Activated gamma-delta T cell treated with anti-CD3 and anti-CD28 coated beads, Interleukin-2, amount 50 U/mL, for 16 hours (primary cell): ENCODE measurements around the gene C6orf163.
A peak's percentile ranks its signal among the peaks of the same experiment; 100 is the strongest.

Experiments
- DNase-seq: peaks from one replicate; pipeline ENCODE4 v3.0.0-alpha.2; 2020; ENCODE audit warnings: low read depth

The C6orf163 gene

DNA sequence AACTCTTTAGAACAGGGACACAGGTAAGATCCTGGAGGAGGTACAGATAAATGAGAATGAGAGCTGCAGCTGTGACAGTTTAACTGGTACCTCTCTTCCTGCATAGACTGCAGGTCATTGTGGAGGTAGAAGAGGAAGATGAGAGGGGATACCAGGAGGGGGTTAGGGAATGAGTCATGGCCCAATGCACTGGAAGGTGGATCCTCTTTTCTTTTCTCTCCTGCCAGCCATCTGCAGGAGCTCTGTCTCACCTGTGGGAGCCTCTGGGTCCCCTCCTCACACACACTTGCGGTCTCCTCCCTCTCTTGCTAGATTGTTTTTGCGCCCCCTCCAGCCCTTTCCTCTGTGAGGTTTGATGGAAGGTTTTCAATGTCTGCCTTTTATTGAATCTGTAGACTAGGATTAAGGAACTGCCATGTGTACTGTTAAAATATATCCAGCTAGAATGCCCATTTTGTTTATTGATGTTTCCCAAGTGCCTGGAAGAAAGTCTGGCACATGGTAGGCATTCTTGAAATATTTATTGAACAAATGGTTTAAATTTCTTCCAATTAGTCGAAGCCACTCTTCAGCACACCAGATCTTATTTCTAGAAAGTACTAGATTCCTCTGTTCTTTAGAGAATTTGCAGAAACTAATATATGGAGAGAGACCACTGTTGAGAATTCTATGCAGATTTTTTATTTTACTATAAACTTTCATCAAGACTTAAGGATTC is 13.0 kb downstream of the C6orf163 start:
- no peak for DNase-seq

DNA sequence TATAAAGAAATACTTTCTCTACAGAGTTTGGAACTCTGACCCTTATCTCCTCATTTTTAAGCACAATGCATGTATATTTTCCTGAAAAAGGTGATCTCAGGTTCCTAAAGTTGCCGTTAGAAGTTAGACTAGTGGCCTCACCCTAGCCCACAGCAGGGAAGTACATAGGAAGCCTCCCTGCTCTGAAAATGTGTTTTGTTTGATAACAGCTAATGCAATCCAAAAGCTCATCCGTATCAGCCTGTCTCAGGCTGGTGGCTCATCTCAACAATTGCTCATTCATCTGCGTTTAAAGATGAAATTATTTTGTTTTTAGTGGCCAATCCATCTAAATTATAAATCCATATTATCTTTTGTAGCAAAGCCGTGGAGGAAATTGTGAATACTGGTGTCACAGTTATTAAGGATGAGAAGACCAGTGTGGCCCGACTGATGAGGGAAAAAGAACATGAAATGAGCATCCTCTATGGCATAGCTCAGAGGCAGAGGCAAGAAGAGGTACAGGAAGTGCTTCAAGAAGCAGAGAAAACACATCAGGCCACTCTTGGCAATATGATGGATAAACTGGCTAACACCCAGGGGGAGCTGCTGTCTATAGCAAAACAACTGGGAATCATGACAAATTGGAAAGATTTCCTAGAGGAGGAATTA is 20.1 kb downstream of the C6orf163 start:
- DNase-seq = no peak

DNA sequence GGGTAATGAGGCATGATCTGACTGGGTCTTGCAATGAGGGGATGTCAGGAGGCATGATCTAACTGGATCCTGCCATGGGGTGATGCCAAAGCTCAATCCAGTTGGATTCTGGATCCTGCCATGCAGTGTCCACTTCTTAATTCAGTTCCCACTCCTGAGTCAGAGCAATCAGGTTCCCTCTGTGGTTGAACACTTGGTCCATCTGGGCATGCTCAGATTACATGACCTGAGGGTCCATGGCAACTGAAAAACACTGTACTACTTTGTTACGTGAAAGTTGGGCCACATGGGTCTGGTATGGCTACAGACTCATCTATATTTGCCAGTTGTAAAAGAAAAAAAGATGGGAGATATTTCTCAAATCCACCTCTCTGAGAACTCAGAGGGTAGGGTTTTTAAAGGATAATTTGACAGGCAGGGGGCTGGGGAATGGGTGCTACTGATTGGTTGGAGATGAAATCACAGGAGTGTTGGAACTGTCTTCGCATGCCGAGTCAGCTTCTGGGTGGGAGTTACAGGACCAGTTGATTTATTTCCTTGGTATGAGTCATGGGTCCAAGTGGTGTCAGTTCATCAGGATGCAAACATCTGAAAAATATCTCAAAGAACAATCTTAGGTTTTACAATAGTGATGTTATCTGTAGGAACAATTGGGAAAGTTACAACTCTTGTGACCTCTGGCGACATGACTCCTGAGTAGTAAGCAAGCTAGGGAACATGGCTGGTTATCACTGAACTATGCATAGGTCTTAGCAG is 21.6 kb downstream of the C6orf163 start:
- no peak for DNase-seq

DNA sequence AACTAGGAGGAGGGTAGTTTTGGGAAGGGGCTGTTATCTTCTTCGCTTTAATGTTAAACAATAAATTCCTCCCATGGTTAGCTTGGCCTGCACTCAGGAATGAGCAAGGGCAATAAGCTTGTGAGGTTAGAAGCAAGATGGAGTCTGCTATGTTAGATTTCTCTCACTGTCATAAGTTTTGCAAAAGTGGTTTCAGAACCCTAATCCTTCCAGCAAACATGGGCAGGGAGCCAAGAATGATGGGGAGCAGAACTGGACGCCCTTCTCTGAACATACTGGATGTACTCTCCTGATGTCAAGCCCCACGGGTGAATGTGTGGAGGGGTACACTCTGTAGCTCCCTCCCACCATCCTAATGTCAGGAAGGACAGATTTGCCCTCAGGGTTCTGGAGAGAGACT is 22.3 kb downstream of the C6orf163 start:
- DNase-seq = no peak

DNA sequence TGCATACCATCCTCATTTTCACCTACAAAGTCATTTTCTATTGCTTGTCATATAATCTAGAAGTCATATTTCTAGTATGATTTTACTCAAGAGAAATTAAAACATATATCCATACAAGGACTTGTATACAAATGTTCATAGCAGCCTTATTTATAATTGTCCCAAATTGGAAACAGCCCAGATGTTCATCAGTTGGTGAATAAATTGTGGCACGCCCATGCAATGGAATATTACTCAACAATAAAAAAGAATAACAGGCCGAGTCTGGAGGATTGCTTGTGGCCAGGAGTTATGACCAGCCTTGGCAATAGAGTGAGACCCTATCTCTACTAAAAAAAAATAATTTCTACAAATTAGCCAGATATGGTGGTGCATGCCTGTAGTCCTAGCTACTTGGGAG is 28.8 kb downstream of the C6orf163 start:
- no peak for DNase-seq

DNA sequence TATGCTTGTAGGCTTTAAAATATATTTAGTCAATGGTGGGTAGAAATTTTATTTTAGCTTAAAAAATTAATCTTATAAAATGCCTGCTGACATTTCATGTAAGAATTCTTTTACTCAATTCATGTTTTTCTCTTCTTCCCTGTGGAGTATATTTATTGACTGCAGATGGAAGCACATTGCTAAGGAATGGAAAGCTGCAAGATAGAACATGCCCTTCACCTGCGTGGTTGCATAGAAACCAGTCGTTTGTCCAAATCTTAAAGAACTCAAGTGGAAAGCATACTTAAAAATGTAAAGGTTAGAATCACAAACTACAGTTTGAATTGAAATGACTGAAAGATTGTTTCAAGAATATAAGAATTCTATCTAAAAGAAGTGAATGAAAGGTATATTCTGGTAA is 30.7 kb downstream of the C6orf163 start:
- DNase-seq = no peak

DNA sequence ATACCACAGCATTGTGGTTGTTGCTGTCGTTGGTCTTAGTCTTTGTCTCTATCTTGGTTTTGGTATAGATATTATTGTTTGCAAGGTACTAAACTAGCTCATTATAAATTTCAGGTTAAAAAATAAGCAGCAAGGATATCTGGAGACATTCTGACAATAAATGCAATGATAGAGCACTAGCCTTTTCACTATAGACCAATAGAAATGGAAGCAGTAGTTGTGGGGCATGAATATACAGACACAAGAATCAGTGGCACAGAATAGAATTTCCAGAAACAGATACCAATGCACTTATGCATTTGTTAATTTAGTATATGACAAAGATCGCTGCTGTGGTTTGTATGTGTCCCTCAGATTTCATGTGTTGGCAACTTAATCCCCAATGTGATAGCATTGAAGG is 32.0 kb downstream of the C6orf163 start:
- DNase-seq = no peak

DNA sequence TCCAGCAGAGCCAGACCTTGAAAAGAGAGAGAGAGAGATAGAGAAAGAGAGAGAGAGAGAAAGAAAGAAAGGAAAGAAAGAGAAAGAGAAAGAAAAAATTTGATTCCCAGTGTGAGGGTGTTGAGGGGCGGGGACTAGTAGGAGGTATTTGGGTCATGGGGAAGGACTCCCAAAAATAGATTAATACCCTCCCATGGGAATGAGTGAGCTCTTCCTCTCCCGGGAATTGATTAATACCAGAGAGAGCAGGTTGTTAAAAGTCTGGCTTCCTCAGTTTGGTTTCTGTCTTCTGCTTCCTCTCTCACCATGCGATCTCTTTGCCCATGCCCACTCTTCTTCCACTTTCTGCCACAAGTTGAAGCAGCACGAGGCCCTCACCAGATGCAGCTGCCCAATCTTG is 34.3 kb downstream of the C6orf163 start:
- no peak for DNase-seq

DNA sequence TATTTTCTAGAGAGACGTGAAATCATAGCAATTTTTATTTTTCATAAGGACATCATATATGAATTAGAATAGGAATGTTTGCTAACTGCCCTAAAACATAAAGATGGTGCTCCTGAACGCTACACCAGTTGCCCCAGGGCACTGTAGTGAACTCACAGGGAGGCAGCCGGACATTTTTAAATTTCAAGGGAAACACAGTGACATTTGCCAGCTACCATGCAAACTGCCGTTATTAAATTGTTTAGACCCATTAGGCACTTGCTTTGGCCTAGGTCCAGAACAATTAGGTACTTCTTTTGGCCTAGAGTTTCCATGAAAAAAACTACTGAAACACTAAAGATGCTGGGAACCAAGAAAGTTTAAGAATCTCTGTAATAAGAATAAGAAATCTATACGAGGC is 38.2 kb downstream of the C6orf163 start:
- DNase-seq = no peak

DNA sequence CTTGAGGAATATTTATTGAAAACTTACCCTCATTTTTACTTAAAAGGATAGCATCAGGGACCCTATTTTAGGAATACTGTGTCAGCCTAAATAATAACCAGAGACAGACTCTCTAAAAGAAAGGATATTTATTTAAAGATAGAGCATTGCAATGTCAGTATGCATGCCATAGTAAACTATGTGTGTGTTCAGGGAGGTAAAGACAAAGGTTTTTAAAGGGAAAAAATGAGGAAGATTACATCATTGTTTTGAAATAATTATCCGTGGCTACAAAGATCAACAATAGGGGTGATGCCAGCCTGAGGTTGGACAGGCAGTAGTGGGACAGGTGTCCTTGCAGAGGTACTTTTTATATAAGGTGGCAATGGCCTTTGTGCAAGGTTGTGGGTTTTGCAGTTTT is 39.4 kb downstream of the C6orf163 start:
- DNase-seq = no peak

DNA sequence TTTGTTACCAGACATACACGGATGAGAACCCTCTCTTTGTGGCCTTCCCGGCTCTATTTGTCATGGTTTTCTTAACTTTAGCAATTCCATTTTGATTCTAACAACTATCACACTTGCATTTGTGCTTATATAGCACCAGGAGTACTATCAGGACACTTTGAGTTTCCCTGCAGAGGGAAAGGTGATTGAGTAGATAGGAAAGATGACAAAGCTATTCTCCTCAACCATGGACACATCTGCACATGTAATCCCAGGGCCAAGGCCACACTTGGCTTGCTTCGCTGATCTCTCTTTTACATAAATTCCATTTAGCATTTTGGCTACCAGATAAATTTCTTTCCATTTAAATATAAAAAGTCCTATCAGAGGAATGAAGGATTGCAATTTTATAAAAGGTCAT is 39.8 kb downstream of the C6orf163 start:
- no peak for DNase-seq

DNA sequence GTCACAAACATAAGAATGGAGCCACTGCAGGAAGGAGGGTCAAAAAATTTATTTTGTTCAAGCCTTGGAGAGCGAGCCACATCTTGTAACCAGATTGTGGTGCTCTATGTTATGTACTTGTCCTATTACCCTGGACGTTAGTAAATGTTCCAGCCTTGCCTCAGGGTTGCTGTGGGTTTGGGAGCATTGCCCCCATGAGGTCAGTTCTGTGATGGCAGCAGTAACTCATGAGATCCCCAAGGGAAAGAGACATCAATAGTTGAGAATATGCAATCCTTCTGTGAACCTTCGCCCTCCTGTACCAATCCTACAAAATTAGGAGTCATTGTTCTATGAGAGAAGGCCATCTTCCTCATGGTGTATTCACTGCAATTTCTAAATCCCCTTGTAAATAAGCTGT is 46.7 kb downstream of the C6orf163 start:
- no peak for DNase-seq

DNA sequence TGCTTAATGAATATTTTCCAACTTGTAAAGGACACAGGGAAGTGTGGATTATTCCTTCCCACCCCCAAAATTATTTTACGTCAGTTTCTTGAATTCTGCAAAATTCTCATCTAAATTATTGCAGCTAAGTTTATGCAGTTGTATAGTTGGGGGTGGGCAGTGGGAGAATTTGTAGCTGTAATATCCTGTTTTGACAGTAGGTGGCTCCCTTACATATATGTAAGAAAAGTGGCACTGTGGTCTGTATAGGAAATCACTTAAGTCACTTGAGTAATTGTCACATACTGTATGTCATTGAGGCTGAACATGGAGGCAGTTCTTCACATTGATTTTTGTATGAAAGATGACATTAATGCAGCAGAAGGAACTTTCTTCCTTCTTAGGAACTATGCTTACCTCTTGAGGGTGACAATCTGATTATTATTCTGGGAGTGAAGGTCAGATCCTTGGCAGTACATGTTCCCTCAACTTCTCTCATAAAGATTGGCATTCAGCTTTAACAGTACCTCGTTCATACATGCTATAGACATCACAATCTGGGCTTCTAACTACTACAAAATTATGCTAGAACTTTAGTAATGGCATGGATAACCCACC is 48.5 kb downstream of the C6orf163 start:
- DNase-seq = peak; percentile 12

DNA sequence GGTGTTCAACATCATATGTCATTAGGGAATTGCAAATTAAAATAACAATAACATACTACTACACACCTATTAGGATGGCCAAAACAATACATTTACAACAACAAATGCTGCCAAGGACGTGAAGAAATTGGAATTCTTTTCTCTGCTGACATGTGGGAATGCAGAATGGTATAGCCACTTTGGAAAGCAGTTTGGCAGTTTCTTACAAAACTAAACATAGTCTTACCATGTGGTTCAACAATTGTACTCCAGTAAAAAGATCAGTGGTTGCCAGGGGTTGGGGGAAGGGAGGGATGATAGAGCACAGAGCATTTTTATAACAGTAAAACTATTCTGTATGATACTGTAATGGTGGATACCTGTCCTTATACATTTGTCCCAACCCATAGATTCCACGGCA is 50.8 kb downstream of the C6orf163 start:
- DNase-seq = no peak

DNA sequence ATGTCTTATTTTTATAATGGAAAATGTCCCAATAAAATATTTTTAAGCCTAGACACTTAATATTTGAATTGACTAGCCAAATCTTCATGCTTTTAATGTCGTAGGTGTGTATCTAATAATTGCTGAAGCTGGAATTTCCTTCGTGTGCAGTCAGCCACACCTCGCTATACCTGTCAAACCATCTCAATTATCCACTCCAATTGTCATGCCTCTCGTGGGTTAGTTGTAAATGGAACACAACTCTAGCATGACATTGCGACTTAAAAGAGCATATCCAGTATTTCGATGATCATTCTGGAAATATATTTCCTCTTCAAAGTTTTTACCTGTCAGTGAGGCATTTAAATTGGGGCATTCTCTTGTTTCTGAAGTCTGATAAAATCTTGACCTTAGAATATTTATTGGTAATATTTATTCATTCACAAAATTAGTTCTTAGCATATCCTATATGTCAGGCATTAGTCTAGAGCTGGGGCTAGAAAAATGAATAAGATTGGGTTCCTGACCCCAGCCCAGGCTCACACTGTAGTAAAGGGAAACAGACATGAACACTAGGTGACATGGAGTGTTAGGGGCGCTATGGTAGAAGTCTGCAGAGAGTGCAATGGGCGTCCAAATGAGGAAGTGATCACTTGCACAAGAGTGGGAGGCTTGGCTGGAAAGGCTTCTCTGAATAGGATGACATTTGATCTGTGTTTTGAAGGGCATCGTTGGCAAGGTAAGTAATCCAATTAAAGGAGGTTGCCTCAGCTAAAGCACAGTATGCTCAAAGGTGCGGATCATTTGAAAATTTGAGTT is 52.2 kb downstream of the C6orf163 start:
- DNase-seq = no peak

DNA sequence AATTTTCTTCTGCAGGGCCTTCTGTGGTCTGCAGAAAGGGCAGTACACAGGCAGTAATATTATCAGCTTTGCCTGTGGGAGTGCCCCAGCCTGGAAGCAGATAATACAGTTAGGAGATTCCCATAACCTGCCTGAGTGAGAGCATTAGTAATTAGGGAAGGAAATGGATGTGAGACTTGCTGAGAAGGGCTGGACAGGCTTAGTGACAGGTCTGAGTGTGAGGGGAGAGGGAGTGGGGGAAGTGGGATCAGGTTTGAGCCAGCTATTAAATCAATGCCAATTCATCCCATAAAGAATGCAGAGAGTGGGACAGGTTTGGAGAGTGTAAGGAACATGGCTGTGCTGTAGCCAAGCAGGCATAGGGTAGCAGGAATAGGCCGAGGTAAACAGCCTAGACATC is 53.0 kb downstream of the C6orf163 start:
- no peak for DNase-seq

DNA sequence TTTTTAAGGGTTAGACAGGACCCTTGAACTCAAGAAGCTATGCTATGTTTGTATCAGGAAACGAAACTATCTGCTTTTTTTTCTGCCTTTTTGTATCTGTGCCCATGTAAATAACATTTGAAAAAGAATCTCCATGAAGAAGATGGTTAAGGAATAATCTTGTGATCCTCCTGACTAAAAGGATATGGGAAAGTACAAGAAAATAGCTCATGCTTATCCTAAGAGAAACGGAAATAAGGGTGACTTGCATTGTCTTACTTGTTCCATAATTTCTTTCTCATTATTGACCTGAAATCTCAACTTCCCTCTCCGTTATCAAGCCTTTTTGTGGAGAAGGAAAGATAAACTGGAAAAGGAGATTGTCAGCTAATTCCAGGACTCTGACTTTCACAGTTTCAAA is 57.2 kb downstream of the C6orf163 start:
- no peak for DNase-seq

DNA sequence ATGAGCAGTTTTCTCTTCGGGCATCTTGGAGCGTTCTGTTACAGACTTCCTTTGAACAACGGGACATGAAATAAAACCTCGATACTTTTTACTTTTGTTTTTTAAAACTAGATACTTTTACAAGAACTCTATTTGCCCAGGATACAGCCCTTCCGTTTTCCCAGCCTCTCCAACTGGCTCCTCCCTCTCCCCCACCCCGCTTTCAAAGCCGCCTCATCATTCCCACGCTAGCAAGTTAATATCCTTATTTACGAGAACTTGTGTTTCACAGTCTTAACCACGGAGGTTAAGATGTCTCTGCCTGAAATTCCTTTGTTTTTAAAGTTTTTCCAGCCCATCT is 62.9 kb downstream of the C6orf163 start:
- DNase-seq = no peak

DNA sequence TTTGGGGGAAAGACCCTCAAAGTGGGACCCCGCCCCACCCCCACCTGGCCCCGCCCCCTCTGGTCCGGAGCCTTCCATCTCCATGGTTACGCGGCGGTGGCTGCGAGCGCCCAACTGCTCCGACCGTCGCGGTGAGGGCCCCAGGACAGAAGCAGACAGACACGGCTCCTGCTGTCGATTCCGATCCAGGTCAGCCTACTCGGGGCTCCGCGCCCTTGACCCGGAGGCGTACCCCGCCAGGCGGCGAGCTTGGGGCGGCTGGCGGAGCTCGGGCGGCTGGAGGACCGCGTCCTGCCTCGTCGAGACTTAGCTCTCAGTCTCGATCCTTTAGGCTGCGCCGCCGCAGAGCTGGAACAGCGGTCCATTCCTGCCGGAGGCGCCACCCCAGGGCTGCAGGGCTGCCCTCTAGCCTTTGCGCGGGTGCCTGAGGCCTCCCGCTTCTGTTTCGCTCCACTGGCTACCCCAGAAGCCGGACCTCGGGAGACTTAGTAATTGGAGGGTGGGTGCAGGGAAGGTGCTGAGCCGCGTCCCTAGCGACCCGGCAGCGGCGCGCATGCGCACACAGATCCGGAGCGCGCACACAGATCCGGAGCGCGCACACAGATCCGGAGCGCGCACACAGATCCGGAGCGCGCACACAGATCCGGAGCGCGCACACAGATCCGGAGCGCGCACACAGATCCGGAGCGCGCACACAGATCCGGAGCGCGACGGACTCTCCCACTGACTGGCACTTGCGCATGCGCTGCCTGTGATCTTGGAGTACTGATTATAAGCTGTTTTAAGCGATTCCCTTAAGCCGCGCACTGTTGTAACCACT is 63.5 kb downstream of the C6orf163 start, which contains the start of gene CFAP206:
Gene CFAP206, plus strand, starts transcription at position 72 of the 820 bp plus-strand sequence. CDS start 1,868 bp downstream, outside the sequence.
- peak; percentile 59 for DNase-seq

DNA sequence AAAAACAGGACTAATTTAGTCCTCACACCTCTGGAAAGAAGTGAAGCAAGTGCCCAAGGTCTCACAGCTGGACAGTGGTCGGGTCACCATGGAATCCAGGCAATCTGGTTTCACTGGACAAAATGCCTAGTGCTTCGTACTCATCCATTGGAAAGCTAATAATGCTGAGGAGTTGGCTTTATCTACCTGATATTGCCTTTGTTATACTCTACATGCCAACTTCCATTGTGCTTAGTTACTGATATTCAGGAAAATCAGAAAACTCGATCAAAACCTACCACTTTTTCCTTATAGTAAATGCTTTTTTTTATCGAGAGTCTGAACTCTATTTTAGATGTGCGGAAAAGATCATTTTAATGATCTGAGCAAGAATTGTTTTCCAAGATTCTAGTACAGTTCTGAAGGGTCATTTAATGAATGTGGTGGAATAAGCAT is 64.1 kb downstream of the C6orf163 start:
- no peak for DNase-seq
